Ovary (tissue), 3 donors: ENCODE measurements around the gene CCDC167.

Source experiments
- EP300 ChIP-seq: sonication (generic); formaldehyde crosslinking; IDR thresholded peaks from one replicate; pipeline ENCODE4 v1.6.1; 2017; ENCODE audit warnings: antibody characterized with exemption
- TF ChIP-seq, protein P1 (sequence below), 3 donors: fragments of 450-650 bp in 2 of 3; fragments of 200-600 bp in 1 of 3; IDR thresholded peaks; one replicate each; pipeline versions ENCODE4 v1.5.1 to v1.8.0; 2016 to 2022; ENCODE audit warnings: antibody characterized with exemption in 3 of 3, mild to moderate bottlenecking in 1 of 3
- donor health status: DM: no; HTN: no; CAD: no.

DNA sequence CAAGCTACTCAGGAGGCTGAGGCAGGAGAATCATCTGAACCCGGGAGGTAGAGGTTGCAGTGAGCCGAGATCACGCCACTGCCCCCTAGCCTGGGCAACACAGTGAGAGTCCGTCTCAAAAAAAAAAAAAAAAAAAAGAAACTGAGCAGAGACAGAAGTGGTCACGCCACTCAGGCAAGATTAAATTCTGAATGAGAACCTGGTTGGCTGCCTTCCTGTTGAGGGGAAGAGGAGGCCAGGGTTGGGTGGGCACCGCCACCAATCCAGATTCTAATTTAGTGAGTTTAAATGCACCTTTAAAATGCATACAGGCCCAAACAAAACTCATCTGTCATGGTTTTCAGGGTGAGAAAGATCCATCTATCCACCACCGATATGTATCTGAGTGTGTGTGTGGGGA lies 23.7 kb upstream of the CCDC167 start:
- TF ChIP-seq EP300: no peak
- TF ChIP-seq, protein P1, sequence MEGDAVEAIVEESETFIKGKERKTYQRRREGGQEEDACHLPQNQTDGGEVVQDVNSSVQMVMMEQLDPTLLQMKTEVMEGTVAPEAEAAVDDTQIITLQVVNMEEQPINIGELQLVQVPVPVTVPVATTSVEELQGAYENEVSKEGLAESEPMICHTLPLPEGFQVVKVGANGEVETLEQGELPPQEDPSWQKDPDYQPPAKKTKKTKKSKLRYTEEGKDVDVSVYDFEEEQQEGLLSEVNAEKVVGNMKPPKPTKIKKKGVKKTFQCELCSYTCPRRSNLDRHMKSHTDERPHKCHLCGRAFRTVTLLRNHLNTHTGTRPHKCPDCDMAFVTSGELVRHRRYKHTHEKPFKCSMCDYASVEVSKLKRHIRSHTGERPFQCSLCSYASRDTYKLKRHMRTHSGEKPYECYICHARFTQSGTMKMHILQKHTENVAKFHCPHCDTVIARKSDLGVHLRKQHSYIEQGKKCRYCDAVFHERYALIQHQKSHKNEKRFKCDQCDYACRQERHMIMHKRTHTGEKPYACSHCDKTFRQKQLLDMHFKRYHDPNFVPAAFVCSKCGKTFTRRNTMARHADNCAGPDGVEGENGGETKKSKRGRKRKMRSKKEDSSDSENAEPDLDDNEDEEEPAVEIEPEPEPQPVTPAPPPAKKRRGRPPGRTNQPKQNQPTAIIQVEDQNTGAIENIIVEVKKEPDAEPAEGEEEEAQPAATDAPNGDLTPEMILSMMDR (IDR thresholded peaks at IDR 0.05): no peak
